Skin epidermis (tissue), 12 donors: ENCODE data around the gene UQCRH.
"Not testable (repeated sequence)": the region's sequence is repeated elsewhere in the genome, so short reads cannot be mapped to it uniquely, and the experiment has no call there.

Source experiments
- H3K27ac ChIP-seq, 21 experiments: fragments of 200-600 bp; sonication (generic) in 11 of 21; one replicate each; pipeline ENCODE4 v1.5.0; 2020; ENCODE audit warnings: mild to moderate bottlenecking in 3 of 21, inconsistent platforms in 2 of 21, moderate library complexity in 2 of 21
- H3K4me3 ChIP-seq, 7 experiments: fragments of 200-600 bp; sonication (generic) in 2 of 7; one replicate each; pipeline ENCODE4 v1.5.0; 2020; ENCODE audit warnings: inconsistent platforms in 2 of 7, mild to moderate bottlenecking in 2 of 7, moderate library complexity in 1 of 7

UQCRH gene

GRCh38 chr1:46295306-46295705 is 8.2 kb upstream of the UQCRH start:
- no peak overlapping the region for H3K27ac ChIP-seq
- H3K4me3 ChIP-seq = no peak overlapping the region

- Histone ChIP-seq H3K27ac (peak overlapping the region in 1 of 21 experiments; percentile 31), H3K4me3 (no peak overlapping the region)
Measured at GRCh38 chr1:46298387-46298786, 5.1 kb upstream of the UQCRH start.

GRCh38 chr1:46300673-46301405 is 2.7 kb upstream of the UQCRH start:
- Histone ChIP-seq H3K4me3 (peak overlapping the region; percentile 64 to 94 (median 79)), H3K27ac (peak overlapping the region in 20 of 21 experiments; percentile 86 to 100 (median 97))

GRCh38 chr1:46301406-46301807 is 2.1 kb upstream of the UQCRH start:
- peak overlapping the region; percentile 75 to 100 (median 97) for H3K27ac ChIP-seq
- peak overlapping the region; percentile 64 to 94 (median 79) for H3K4me3 ChIP-seq

- H3K4me3 ChIP-seq = peak overlapping the region; percentile 64 to 94 (median 79)
- peak overlapping the region; percentile 75 to 100 (median 97) for H3K27ac ChIP-seq
Measured at GRCh38 chr1:46301808-46302640, 1.5 kb upstream of the UQCRH start.

GRCh38 chr1:46302641-46303037 is 859 bp upstream of the UQCRH start:
- peak overlapping the region; percentile 75 to 100 (median 97) for H3K27ac ChIP-seq

GRCh38 chr1:46303872-46304326 is 401 bp downstream of the UQCRH start:
- Histone ChIP-seq H3K27ac (peak overlapping the region; percentile 39 to 100 (median 97)), H3K4me3 (peak overlapping the region; percentile 64 to 94 (median 79))

More at GRCh38 chr1:46302641-46303037, 859 bp upstream of the UQCRH start:
- H3K4me3 ChIP-seq = peak overlapping the region; percentile 64 to 94 (median 79)

GRCh38 chr1:46306159-46306530 is 2.6 kb downstream of the UQCRH start:
- H3K4me3 ChIP-seq = no peak overlapping the region
- H3K27ac ChIP-seq = no peak overlapping the region

GRCh38 chr1:46309401-46310159 is 6.1 kb downstream of the UQCRH start:
- H3K4me3 ChIP-seq = no peak overlapping the region
- no peak overlapping the region for H3K27ac ChIP-seq

GRCh38 chr1:46310321-46310720 is 6.8 kb downstream of the UQCRH start:
- Histone ChIP-seq H3K4me3 (no peak overlapping the region), H3K27ac (no peak overlapping the region)

- H3K27ac ChIP-seq = no peak overlapping the region
- H3K4me3 ChIP-seq = no peak overlapping the region
Measured at GRCh38 chr1:46315669-46316403, 12.3 kb downstream of the UQCRH start.

- Histone ChIP-seq H3K4me3 (no peak overlapping the region), H3K27ac (no peak overlapping the region)
Measured at GRCh38 chr1:46317323-46317722, 13.8 kb downstream of the UQCRH start.

- H3K27ac ChIP-seq, H3K4me3 ChIP-seq: not testable (repeated sequence)
Measured at GRCh38 chr1:46319301-46319700, 15.8 kb downstream of the UQCRH start.

GRCh38 chr1:46319960-46320914 is 16.7 kb downstream of the UQCRH start:
- H3K4me3 ChIP-seq, H3K27ac ChIP-seq: not testable (repeated sequence)

- not testable (repeated sequence) for H3K27ac ChIP-seq, H3K4me3 ChIP-seq
Measured at GRCh38 chr1:46322191-46322590, 18.7 kb downstream of the UQCRH start.

GRCh38 chr1:46325285-46326076 is 22.0 kb downstream of the UQCRH start:
- H3K27ac ChIP-seq = peak overlapping the region in 1 of 21 experiments; percentile 16
- H3K4me3 ChIP-seq = not testable (repeated sequence)

- not testable (repeated sequence) for H3K27ac ChIP-seq, H3K4me3 ChIP-seq
Measured at GRCh38 chr1:46328182-46328581, 24.7 kb downstream of the UQCRH start.
